HepG2 (cell line): ENCODE measurements around the gene ZBTB46. TPM values are rescaled to one million over a fixed set of nuclear protein-coding genes. Genes with fewer than 3 reads are reported as not detected.
A peak's percentile ranks its signal among the peaks of the same experiment; 100 is the strongest.

Experiments
- ATF7-NPFF ChIP-seq: sonication (generic); formaldehyde crosslinking; IDR thresholded peaks from 2 replicates; pipeline ENCODE4 v1.8.1; 2023; ENCODE audit warnings: mild to moderate bottlenecking, low read depth, missing genetic modification reagents, moderate library complexity
- CENPT ChIP-seq: sonication (generic); formaldehyde crosslinking; IDR thresholded peaks from 2 replicates; pipeline ENCODE4 v1.8.0; 2022; ENCODE audit warnings: low read depth, mild to moderate bottlenecking, moderate library complexity, missing genetic modification reagents
- DZIP1 ChIP-seq: sonication (generic); formaldehyde crosslinking; IDR thresholded peaks from 2 replicates; pipeline ENCODE4 v1.5.0; 2020; ENCODE audit warnings: mild to moderate bottlenecking, missing genetic modification reagents
- ETV5 ChIP-seq: IDR thresholded peaks from 2 replicates; pipeline ENCODE4 v1.6.1; 2018; ENCODE audit warnings: missing biosample characterization, missing genetic modification reagents, inconsistent platforms, borderline replicate concordance
- GMEB1 ChIP-seq: sonication (generic); formaldehyde crosslinking; IDR thresholded peaks from 2 replicates; pipeline ENCODE4 v1.5.1; 2020; ENCODE audit warnings: missing genetic modification reagents, mild to moderate bottlenecking, borderline replicate concordance
- HDAC2 ChIP-seq: sonication (generic); formaldehyde crosslinking; IDR thresholded peaks from 2 replicates; pipeline ENCODE4 v1.4.0; 2020; ENCODE audit warnings: missing genetic modification reagents
- HNRNPUL1 ChIP-seq: fragments of 200-400 bp; formaldehyde crosslinking; IDR thresholded peaks from 2 replicates; pipeline ENCODE4 v1.6.1; 2017; ENCODE audit warnings: low read depth, mild to moderate bottlenecking, low read length, moderate library complexity
- IKZF4 ChIP-seq: sonication (generic); formaldehyde crosslinking; IDR thresholded peaks from 2 replicates; pipeline ENCODE4 v1.5.1; 2020; ENCODE audit warnings: borderline replicate concordance, mild to moderate bottlenecking, low read depth, missing genetic modification reagents; ENCODE audit errors: not compliant biosample characterization
- KAT8 ChIP-seq: IDR thresholded peaks from 2 replicates; pipeline ENCODE4 v1.6.1; 2016; ENCODE audit warnings: missing genetic modification reagents, missing compliant biosample characterization
- KDM3A ChIP-seq: IDR thresholded peaks from 2 replicates; pipeline ENCODE4 v1.6.1; 2018; ENCODE audit warnings: low read depth, missing compliant biosample characterization
- MATR3 ChIP-seq: sonication (generic); formaldehyde crosslinking; IDR thresholded peaks from 2 replicates; pipeline ENCODE4 v1.4.0; 2020; ENCODE audit warnings: missing genetic modification reagents
- MXI1 ChIP-seq: IDR thresholded peaks from 3 replicates; pipeline ENCODE4 v1.6.1; 2012; ENCODE audit warnings: low read depth, low read length, inconsistent platforms, borderline replicate concordance
- NCOA1 ChIP-seq: sonication (generic); formaldehyde crosslinking; IDR thresholded peaks from 2 replicates; pipeline ENCODE4 v1.9.0; 2021; ENCODE audit warnings: missing genetic modification reagents
- PHF20 ChIP-seq: sonication (generic); formaldehyde crosslinking; IDR thresholded peaks from 2 replicates; pipeline ENCODE4 v1.5.0; 2020; ENCODE audit warnings: mild to moderate bottlenecking, missing genetic modification reagents
- PRPF4 ChIP-seq: fragments of 200-400 bp; formaldehyde crosslinking; IDR thresholded peaks from 2 replicates; pipeline ENCODE4 v1.6.1; 2016; ENCODE audit warnings: low read length, low read depth; ENCODE audit not compliant: poor library complexity, severe bottlenecking
- RAD21 ChIP-seq: fragments of 450-650 bp; formaldehyde crosslinking; IDR thresholded peaks from 2 replicates; pipeline ENCODE4 v1.5.0; 2020; ENCODE audit warnings: mild to moderate bottlenecking
- REPIN1 ChIP-seq: sonication (generic); formaldehyde crosslinking; IDR thresholded peaks from 2 replicates; pipeline ENCODE4 v1.8.0; 2022; ENCODE audit warnings: missing genetic modification reagents, low read depth, mild to moderate bottlenecking, borderline replicate concordance
- ZNF432 ChIP-seq: sonication (generic); formaldehyde crosslinking; IDR thresholded peaks from 2 replicates; pipeline ENCODE4 v1.5.0; 2020; ENCODE audit warnings: missing genetic modification reagents, mild to moderate bottlenecking, borderline replicate concordance
- ZNF44 ChIP-seq: sonication (generic); formaldehyde crosslinking; IDR thresholded peaks from 2 replicates; pipeline ENCODE4 v1.5.1; 2020; ENCODE audit warnings: mild to moderate bottlenecking, missing genetic modification reagents
- ZNF510 ChIP-seq: sonication (generic); formaldehyde crosslinking; IDR thresholded peaks from 2 replicates; pipeline ENCODE4 v1.4.0; 2020; ENCODE audit warnings: low read depth, mild to moderate bottlenecking, missing genetic modification reagents
- ZNF570 ChIP-seq: sonication (generic); formaldehyde crosslinking; IDR thresholded peaks from 2 replicates; pipeline ENCODE4 v1.4.0; 2020; ENCODE audit warnings: mild to moderate bottlenecking, missing genetic modification reagents, borderline replicate concordance
- ZNF572 ChIP-seq: sonication (generic); formaldehyde crosslinking; IDR thresholded peaks from 2 replicates; pipeline ENCODE4 v1.5.1; 2020; ENCODE audit warnings: mild to moderate bottlenecking, missing genetic modification reagents
- ZNF597 ChIP-seq: sonication (generic); formaldehyde crosslinking; IDR thresholded peaks from 2 replicates; pipeline ENCODE4 v1.5.0; 2020; ENCODE audit warnings: missing genetic modification reagents
- polyA plus RNA-seq, 8 experiments: library from polyadenylated mRNA; depleted of rRNA in 3 of 8; stranded (reverse) in 7 of 8; unstranded in 1 of 8; fragments of >200 nt; fragmentation: Illumina TruSeq in 4 of 8; extraction: Trizol in 4 of 8; gene quantifications; 2 replicates each; pipeline versions ENCODE4 v1.2.1 to v1.2.3, GENCODE V29; 2011 to 2016; ENCODE audit warnings: low read depth in 4 of 8, missing spikeins in 1 of 8, mixed read lengths in 1 of 8; ENCODE audit not compliant: insufficient read depth in 1 of 8
- total RNA-seq, 5 experiments: library from RNA; depleted of rRNA; stranded (reverse); fragments of >200 nt; fragmentation: Illumina TruSeq; extraction: Trizol; gene quantifications; 2 replicates each; pipeline ENCODE4 v1.2.3, GENCODE V29; 2016; ENCODE audit warnings: low read depth in 1 of 5
- TF ChIP-seq, protein P1 (sequence below): sonication (generic); formaldehyde crosslinking; IDR thresholded peaks from 2 replicates; pipeline ENCODE4 v1.4.0; 2020; ENCODE audit warnings: mild to moderate bottlenecking, missing genetic modification reagents

The ZBTB46 gene
- total and polyA plus RNA-seq, 2 of the 13 experiments (the other 11 are each of a cell fraction or from before 2014, with no cell fraction given) = 1.6 to 13.5 TPM

DNA sequence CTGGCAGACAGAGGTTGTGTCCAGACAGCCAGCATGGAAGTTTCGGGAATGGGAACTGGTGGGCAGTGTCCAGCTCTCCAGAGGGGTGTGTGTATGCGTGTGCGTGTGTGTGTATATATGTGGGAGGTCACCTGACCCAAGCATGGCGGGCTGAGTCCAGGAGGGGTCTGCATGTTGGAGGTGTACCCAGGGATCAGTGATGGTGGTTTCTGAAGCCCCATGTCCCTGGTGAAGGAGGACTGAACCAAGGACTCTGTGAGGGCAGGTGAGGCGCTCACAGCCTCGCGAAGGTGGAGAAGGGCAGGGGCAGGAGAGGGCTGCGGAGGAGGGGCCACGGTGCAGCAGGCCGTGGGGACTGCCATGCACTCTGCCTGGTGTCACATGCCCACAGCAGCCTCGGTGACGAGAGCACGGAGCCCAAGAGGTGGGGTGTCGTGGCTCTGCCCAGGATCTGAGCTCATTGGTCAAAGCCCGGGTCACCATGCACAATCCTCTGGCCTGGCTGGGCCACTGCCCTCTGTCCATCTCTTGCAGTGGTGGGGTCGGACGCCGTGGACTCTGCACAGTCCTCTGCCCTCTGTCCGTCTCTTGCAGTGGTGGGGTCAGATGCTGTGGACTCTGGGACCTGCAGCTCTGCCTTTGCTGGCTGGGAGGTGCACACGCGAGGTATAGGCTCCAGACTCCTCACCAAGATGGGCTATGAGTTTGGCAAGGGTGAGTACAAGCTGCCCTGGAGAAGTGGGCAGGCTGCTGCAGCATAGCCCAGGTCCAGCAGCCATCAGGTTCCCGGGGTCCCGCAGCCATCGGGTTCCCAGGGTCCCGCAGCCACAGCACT lies 96.7 kb downstream of the ZBTB46 start (continued):
- TF ChIP-seq KAT8 (CRISPR knock-in tag) (no peak), ZNF597 (CRISPR knock-in tag) (no peak), CENPT (CRISPR knock-in tag) (no peak), PRPF4 (no peak), ZNF572 (CRISPR knock-in tag) (peak; percentile 55; the same call in 1 of the 2 replicates), KDM3A (CRISPR knock-in tag) (no peak), ETV5 (CRISPR knock-in tag) (no peak), IKZF4 (CRISPR knock-in tag) (peak; percentile 16), ZNF570 (CRISPR knock-in tag) (no peak), ZNF432 (CRISPR knock-in tag) (no peak), MATR3 (CRISPR knock-in tag) (no peak), HNRNPUL1 (no peak), PHF20 (CRISPR knock-in tag) (no peak), DZIP1 (CRISPR knock-in tag) (no peak; the same call in 1 of the 2 replicates), ZNF510 (no peak), REPIN1 (CRISPR knock-in tag) (no peak; the same call in 1 of the 2 replicates), ATF7-NPFF (no peak), RAD21 (0 out of 2 replicates have a peak, but pooled peaks have one; percentile 30), ZNF44 (CRISPR knock-in tag) (0 out of 2 replicates have a peak, but pooled peaks have one; percentile 67), MXI1 (peak; percentile 29; the same call in 1 of the 3 replicates), GMEB1 (CRISPR knock-in tag) (no peak), HDAC2 (CRISPR knock-in tag) (no peak; the same call in 1 of the 2 replicates), NCOA1 (CRISPR knock-in tag) (no peak; the same call in 1 of the 2 replicates)
- TF ChIP-seq, protein P1, sequence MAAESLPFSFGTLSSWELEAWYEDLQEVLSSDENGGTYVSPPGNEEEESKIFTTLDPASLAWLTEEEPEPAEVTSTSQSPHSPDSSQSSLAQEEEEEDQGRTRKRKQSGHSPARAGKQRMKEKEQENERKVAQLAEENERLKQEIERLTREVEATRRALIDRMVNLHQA (CRISPR knock-in tag) = no peak
